Cerebellar nuclear complex (tissue), 1 donor: ENCODE data around the gene SEL1L.
A peak's percentile ranks its signal among the peaks of the same experiment; 100 is the strongest.
"Not testable (repeated sequence)": the region's sequence is repeated elsewhere in the genome, so short reads cannot be mapped to it uniquely, and the experiment has no call there.

ENCODE experiments used
- DNase-seq, 2 experiments: peaks; one replicate each; lab custom pipeline; 2025; lab: John Stamatoyannopoulos, UW

The SEL1L gene

GRCh38 chr14:81447021-81447764 lies 86.5 kb downstream of the SEL1L start:
- no peak for DNase-seq

- DNase-seq: no peak
Measured at GRCh38 chr14:81446279-81447007, 87.2 kb downstream of the SEL1L start.

- DNase-seq: no peak
Measured at GRCh38 chr14:81441626-81442134, 92.0 kb downstream of the SEL1L start.

- no peak for DNase-seq
Measured at GRCh38 chr14:81440041-81440440, 93.6 kb downstream of the SEL1L start.

GRCh38 chr14:81437244-81437643 lies 96.4 kb downstream of the SEL1L start:
- no peak for DNase-seq

- peak in 1 of 2 experiments; percentile 8 for DNase-seq
Measured at GRCh38 chr14:81436296-81437138, 97.1 kb downstream of the SEL1L start.

- no peak for DNase-seq
Measured at GRCh38 chr14:81435391-81436295, 98.0 kb downstream of the SEL1L start.

GRCh38 chr14:81435048-81435390 lies 98.6 kb downstream of the SEL1L start:
- no peak for DNase-seq

GRCh38 chr14:81434230-81434629 lies 99.4 kb downstream of the SEL1L start:
- DNase-seq: no peak

- DNase-seq: no peak
Measured at GRCh38 chr14:81433378-81433777, 100.3 kb downstream of the SEL1L start.

GRCh38 chr14:81432219-81432661 lies 101.4 kb downstream of the SEL1L start:
- no peak for DNase-seq

- no peak for DNase-seq
Measured at GRCh38 chr14:81430235-81430634, 103.4 kb downstream of the SEL1L start.

- DNase-seq: not testable (repeated sequence)
Measured at GRCh38 chr14:81429749-81430148, 103.9 kb downstream of the SEL1L start.

- no peak for DNase-seq
Measured at GRCh38 chr14:81429028-81429427, 104.6 kb downstream of the SEL1L start.

GRCh38 chr14:81427348-81428058 lies 106.2 kb downstream of the SEL1L start:
- no peak for DNase-seq

GRCh38 chr14:81423504-81423903 lies 110.1 kb downstream of the SEL1L start:
- DNase-seq: no peak
